Measurements from ENCODE around the gene SGCD.

DNA sequence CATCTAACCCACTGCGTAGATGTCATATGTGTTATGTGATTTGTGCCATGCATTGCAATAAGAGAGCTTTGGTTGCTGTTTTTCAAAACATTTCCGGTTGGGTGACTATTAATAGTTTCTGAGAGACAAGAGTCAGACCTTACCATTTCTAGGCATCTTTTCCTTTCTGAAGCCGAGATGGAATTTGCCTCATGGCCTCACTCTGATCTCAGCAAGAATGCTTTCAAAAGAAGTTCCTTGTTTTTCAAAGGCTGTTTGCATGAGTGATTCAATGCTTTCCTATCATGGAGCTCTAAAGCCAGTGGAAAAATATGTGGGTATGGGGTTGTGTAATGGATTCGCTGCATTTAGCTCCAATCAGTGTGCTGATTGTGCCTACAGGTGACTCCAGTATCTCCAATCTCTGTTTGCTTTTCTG is 320.1 kb downstream of the SGCD start:
- TF ChIP-seq POLR2AphosphoS5 (IDR thresholded peaks at IDR 0.05; ENCODE audit: low read depth, low read length) = no peak
- TF ChIP-seq PAX5 (IDR thresholded peaks at IDR 0.05; ENCODE audit: insufficient read depth, low read length, severe bottlenecking) = no peak
- no peak for TF ChIP-seq POLR2A (IDR thresholded peaks at IDR 0.05; ENCODE audit: low read depth, low read length)

Measured in GM12891 (cell line).